ENCODE measurements around the gene TMEM175. TPM values are rescaled to one million over a fixed set of nuclear protein-coding genes. Genes with fewer than 3 reads are reported as not detected.

Gene TMEM175
- total and polyA plus RNA-seq, 2 of the 4 experiments (the other 2 are of a cell fraction) = 7.7 to 41.9 TPM

DNA sequence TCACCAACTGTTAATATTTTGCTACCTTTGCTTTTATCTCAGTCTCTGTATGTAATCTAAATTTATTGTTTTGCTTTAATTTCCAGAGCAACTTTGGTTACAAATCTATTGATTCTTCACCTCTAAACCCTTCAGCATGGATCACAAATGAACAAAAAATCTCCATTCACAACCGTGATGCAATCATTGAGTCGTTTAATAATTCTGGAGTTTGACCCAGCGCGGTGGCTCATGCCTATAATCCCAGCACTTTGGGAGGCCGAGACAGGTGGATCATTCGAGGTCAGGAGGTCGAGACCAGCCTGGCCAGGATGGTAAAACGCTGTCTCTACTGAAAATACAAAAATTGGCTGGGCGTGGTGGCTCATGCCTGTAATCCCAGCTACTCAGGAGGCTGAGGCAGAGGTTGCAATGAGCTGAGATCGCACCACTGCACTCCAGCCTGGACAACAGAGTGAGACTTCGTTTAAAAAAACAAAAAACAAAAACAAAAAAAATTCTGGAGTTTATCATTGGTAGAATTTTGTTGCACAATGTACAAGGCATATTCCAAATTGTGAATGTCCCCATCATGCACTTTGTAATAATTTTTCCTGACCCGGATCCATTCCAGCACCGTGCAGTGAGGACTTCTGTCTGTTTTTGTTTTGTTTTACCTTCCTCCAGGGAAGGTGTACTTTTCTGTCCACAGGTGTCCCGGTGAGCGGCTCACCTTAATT lies 52.2 kb downstream of the TMEM175 start (continued):
- TF ChIP-seq, protein P1, sequence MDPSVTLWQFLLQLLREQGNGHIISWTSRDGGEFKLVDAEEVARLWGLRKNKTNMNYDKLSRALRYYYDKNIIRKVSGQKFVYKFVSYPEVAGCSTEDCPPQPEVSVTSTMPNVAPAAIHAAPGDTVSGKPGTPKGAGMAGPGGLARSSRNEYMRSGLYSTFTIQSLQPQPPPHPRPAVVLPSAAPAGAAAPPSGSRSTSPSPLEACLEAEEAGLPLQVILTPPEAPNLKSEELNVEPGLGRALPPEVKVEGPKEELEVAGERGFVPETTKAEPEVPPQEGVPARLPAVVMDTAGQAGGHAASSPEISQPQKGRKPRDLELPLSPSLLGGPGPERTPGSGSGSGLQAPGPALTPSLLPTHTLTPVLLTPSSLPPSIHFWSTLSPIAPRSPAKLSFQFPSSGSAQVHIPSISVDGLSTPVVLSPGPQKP (IDR thresholded peaks at IDR 0.05; ENCODE audit: borderline replicate concordance, low read depth, low read length) = no peak

GRCh38 chr4:985123-985830 lies 53.0 kb downstream of the TMEM175 start:
- peak overlapping the region; percentile 12; the same call in 1 of the 2 replicates for H4K5ac ChIP-seq (ENCODE audit: low read depth, low read length)
- no peaks in the 10 kb centered on the region for H3K9me3 ChIP-seq (ENCODE audit: control insufficient read depth, insufficient read depth, low read length)
- peak overlapping the region; percentile 12; the same call in 1 of the 2 replicates for H3K4me3 ChIP-seq (ENCODE audit: insufficient read depth, low read depth, low read length)
- no peak overlapping the region for H3K14ac ChIP-seq (replicated peaks; ENCODE audit: low read depth, low read length)
- in situ Hi-C loops (cut with MboI; ENCODE audit: low sequenced_read_pairs) = no loop called here
- dilution Hi-C loops (cut with HindIII; ENCODE audit: low sequenced_read_pairs, unreplicated experiment) = no loop called here
- CTCF ChIA-PET = no interaction called here
- no peak overlapping the region; the same call in 1 of the 2 replicates for H2BK120ac ChIP-seq (ENCODE audit: low read depth, low read length)
- no peak overlapping the region; the same call in 1 of the 2 replicates for H4K91ac ChIP-seq (ENCODE audit: insufficient read depth, low read depth, low read length)
- H3K23ac ChIP-seq (ENCODE audit: low read depth, low read length) = peak overlapping the region; percentile 70; the same call in 1 of the 2 replicates
- H2BK15ac ChIP-seq (ENCODE audit: low read depth, low read length) = no peak overlapping the region
- intact Hi-C loops (cut with micrococcal nuclease) = no loop called here
- ATAC-seq (ENCODE audit: low read depth) = peak; percentile 60
- H3K27me3 ChIP-seq (ENCODE audit: control insufficient read depth, insufficient read depth, low read length) = no peaks in the 10 kb centered on the region
- peak overlapping the region; percentile 64 for H3K4me2 ChIP-seq (ENCODE audit: low read depth, low read length)
- peak overlapping the region; percentile 42 for H2AK9ac ChIP-seq (replicated peaks; ENCODE audit: low read depth, low read length, poor library complexity)
- H3K9me1 ChIP-seq (ENCODE audit: insufficient read depth, low read length) = no peaks in the 10 kb centered on the region; the same call in 1 of the 2 replicates
- WGBS, 2 experiments (ENCODE audit: extremely low coverage in 2 of 2, insufficient read length in 1 of 2) = no CpG with 5 or more reads among the region's 23 CpGs
- H2AK5ac ChIP-seq (ENCODE audit: low read depth, low read length) = no peak overlapping the region
- H3K18ac ChIP-seq (ENCODE audit: low read depth, low read length) = no peak overlapping the region
- BruUV-seq (replicated peaks) = no TSS peak
- no peak for DNase-seq
- H2AFZ ChIP-seq (replicated peaks; ENCODE audit: low read length, poor library complexity) = peak overlapping the region; percentile 88
- POLR2A ChIA-PET (ENCODE audit: unreplicated experiment) = no interaction called here
- no peak overlapping the region for H2BK5ac ChIP-seq (ENCODE audit: low read depth, low read length, poor library complexity, severe bottlenecking)
- peaks cover 5 to 34% of the 10 kb centered on the region in 2 experiments; a peak in 1 of 4 replicates for H3K79me1 ChIP-seq (ENCODE audit: low read depth in 1 of 2, low read length in 2 of 2)
- H3K56ac ChIP-seq (ENCODE audit: extremely low read depth, insufficient read depth, low read length) = no peak overlapping the region
- H3K9ac ChIP-seq (ENCODE audit: low read depth, low read length) = peak overlapping the region; percentile 69
- H4K8ac ChIP-seq (ENCODE audit: low read depth in 2 of 2, low read length in 2 of 2) = peak overlapping the region; percentile 63 to 84; a peak in 2 of 4 replicates
- H3K36me3 ChIP-seq (ENCODE audit: control insufficient read depth, insufficient read depth, low read length) = peaks cover 3% of the 10 kb centered on the region; the same call in 1 of the 2 replicates
- no peak overlapping the region for H2BK20ac ChIP-seq (ENCODE audit: low read depth, low read length)
- H3K4me1 ChIP-seq (ENCODE audit: control insufficient read depth, insufficient read depth, low read length) = peaks cover 7% of the 10 kb centered on the region; the same call in 1 of the 2 replicates
- no peaks in the 10 kb centered on the region; the same call in 1 of the 2 replicates for H4K20me1 ChIP-seq (ENCODE audit: insufficient read depth, low read length)
- H3K27ac ChIP-seq (ENCODE audit: insufficient read depth, low read length) = no peak overlapping the region
- peak overlapping the region; percentile 20; the same call in 1 of the 2 replicates for H3K4ac ChIP-seq (ENCODE audit: low read depth, low read length)
- TF ChIP-seq CEBPB (IDR thresholded peaks at IDR 0.05; ENCODE audit: low read depth, low read length) (no peak), CHD1 (IDR thresholded peaks at IDR 0.05; ENCODE audit: low read depth, low read length) (no peak), MAFK (IDR thresholded peaks at IDR 0.05; ENCODE audit: low read depth, low read length) (no peak), RFX5 (IDR thresholded peaks at IDR 0.05; ENCODE audit: low read depth, low read length) (no peak), MAZ (IDR thresholded peaks at IDR 0.05; ENCODE audit: borderline replicate concordance, low read depth, low read length) (no peak), BHLHE40 (IDR thresholded peaks at IDR 0.05; ENCODE audit: low read depth, low read length) (no peak), RAD21 (IDR thresholded peaks at IDR 0.05; ENCODE audit: low read length) (no peak), RCOR1 (IDR thresholded peaks at IDR 0.05; ENCODE audit: insufficient replicate concordance, low read length) (no peak)
- TF ChIP-seq, protein P2, sequence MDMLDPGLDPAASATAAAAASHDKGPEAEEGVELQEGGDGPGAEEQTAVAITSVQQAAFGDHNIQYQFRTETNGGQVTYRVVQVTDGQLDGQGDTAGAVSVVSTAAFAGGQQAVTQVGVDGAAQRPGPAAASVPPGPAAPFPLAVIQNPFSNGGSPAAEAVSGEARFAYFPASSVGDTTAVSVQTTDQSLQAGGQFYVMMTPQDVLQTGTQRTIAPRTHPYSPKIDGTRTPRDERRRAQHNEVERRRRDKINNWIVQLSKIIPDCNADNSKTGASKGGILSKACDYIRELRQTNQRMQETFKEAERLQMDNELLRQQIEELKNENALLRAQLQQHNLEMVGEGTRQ (IDR thresholded peaks at IDR 0.05; ENCODE audit: low read depth, low read length) = no peak
- TF ChIP-seq, protein P1 (IDR thresholded peaks at IDR 0.05; ENCODE audit: borderline replicate concordance, low read depth, low read length) = no peak
